Astrocyte (in vitro differentiated cells and primary cell): Measurements from ENCODE around the gene PRR5L. TPM values are rescaled to one million over a fixed set of nuclear protein-coding genes. Genes with fewer than 3 reads are reported as not detected.

ENCODE experiments used
- DNase-seq: peaks from one replicate; pipeline ENCODE4 v3.0.0-alpha.2; 2010; ENCODE audit warnings: low read depth
- FAIRE-seq: peaks from 2 replicates; lab custom pipeline; 2011; peaks lifted over from hg19 to GRCh38; lab: Jason Lieb, UNC
- H2AFZ ChIP-seq: 2 replicates; pipeline ENCODE4 v1.6.0; 2012; ENCODE audit warnings: low read depth, low read length, inconsistent platforms
- H3K27ac ChIP-seq: 2 replicates; pipeline ENCODE4 v1.5.1; 2011; ENCODE audit warnings: low read depth, low read length, inconsistent platforms
- H3K27me3 ChIP-seq: 2 replicates; pipeline ENCODE4 v1.6.0; 2011; ENCODE audit warnings: low read length, inconsistent platforms; ENCODE audit not compliant: insufficient read depth
- H3K36me3 ChIP-seq: 2 replicates; pipeline ENCODE4 v1.5.1; 2011; ENCODE audit warnings: low read length, inconsistent platforms; ENCODE audit not compliant: insufficient read depth
- H3K4me1 ChIP-seq: 2 replicates; pipeline ENCODE4 v1.5.1; 2011; ENCODE audit warnings: low read length, inconsistent platforms; ENCODE audit not compliant: insufficient read depth
- H3K4me2 ChIP-seq: 2 replicates; pipeline ENCODE4 v1.6.0; 2012; ENCODE audit warnings: low read length, inconsistent platforms
- H3K4me3 ChIP-seq: 2 replicates; pipeline ENCODE4 v1.5.1; 2011; ENCODE audit warnings: low read depth, mild to moderate bottlenecking, low read length, inconsistent platforms; ENCODE audit not compliant: insufficient read depth
- H3K79me2 ChIP-seq: 2 replicates; pipeline ENCODE4 v1.6.0; 2012; ENCODE audit warnings: mild to moderate bottlenecking, low read length, inconsistent platforms; ENCODE audit not compliant: insufficient read depth
- H3K9ac ChIP-seq: 2 replicates; pipeline ENCODE4 v1.6.0; 2012; ENCODE audit warnings: mild to moderate bottlenecking, low read length, inconsistent platforms
- H3K9me3 ChIP-seq: 2 replicates; pipeline ENCODE4 v1.5.1; 2012; ENCODE audit warnings: low read depth, mild to moderate bottlenecking, low read length, inconsistent platforms; ENCODE audit not compliant: insufficient read depth
- H4K20me1 ChIP-seq: 2 replicates; pipeline ENCODE4 v1.6.0; 2012; ENCODE audit warnings: low read length, inconsistent platforms; ENCODE audit not compliant: insufficient read depth
- H3K27ac Mint-ChIP-seq: one replicate; pipeline ENCODE4 v1.8.0; 2021; ENCODE audit warnings: mild to moderate bottlenecking, mixed read lengths; ENCODE audit not compliant: unreplicated experiment
- H3K27me3 Mint-ChIP-seq: one replicate; pipeline ENCODE4 v1.8.0; 2021; ENCODE audit warnings: low read depth, mixed read lengths; ENCODE audit not compliant: unreplicated experiment
- H3K36me3 Mint-ChIP-seq: one replicate; pipeline ENCODE4 v1.8.0; 2021; ENCODE audit warnings: low read depth, mixed read lengths; ENCODE audit not compliant: unreplicated experiment
- H3K4me1 Mint-ChIP-seq: one replicate; pipeline ENCODE4 v1.8.0; 2021; ENCODE audit warnings: low read depth, mixed read lengths; ENCODE audit not compliant: unreplicated experiment
- H3K4me3 Mint-ChIP-seq: one replicate; pipeline ENCODE4 v1.8.0; 2021; ENCODE audit warnings: mild to moderate bottlenecking, moderate library complexity, mixed read lengths; ENCODE audit not compliant: unreplicated experiment
- H3K9me3 Mint-ChIP-seq: one replicate; pipeline ENCODE4 v1.8.0; 2021; ENCODE audit warnings: mild to moderate bottlenecking, mixed read lengths; ENCODE audit not compliant: unreplicated experiment
- CTCF ChIP-seq: IDR thresholded peaks from 2 replicates; pipeline ENCODE4 v1.5.1; 2011; ENCODE audit warnings: low read depth, mild to moderate bottlenecking, inconsistent platforms, low read length, moderate library complexity; ENCODE audit not compliant: insufficient read depth
- EZH2 ChIP-seq: IDR thresholded peaks from 2 replicates; pipeline ENCODE4 v1.6.1; 2012; ENCODE audit warnings: mild to moderate bottlenecking, low read length, inconsistent platforms; ENCODE audit not compliant: insufficient read depth
- total RNA-seq: library from RNA; stranded (reverse); gene quantifications from 2 replicates; pipeline ENCODE4 v1.2.1, GENCODE V29; 2021

Gene PRR5L
- total RNA-seq, 1 donor from 2014 or later, result 55.6 TPM

GRCh38 chr11:36312611-36313472 lies 16.8 kb downstream of the PRR5L start:
- Mint-ChIP-seq H3K4me3 (no peak overlapping the region), H3K27ac (no peak overlapping the region), H3K4me1 (peaks cover 29% of the 10 kb centered on the region), H3K9me3 (no peaks in the 10 kb centered on the region), H3K36me3 (no peaks in the 10 kb centered on the region), H3K27me3 (peaks cover 27% of the 10 kb centered on the region)
- Histone ChIP-seq H3K4me1 (peaks cover 16% of the 10 kb centered on the region), H3K9ac (no peak overlapping the region), H3K79me2 (no peaks in the 10 kb centered on the region), H3K27ac (peak overlapping the region; percentile 5), H3K36me3 (no peaks in the 10 kb centered on the region), H3K4me3 (no peak overlapping the region), H3K4me2 (peak overlapping the region; percentile 53), H4K20me1 (no peaks in the 10 kb centered on the region), H3K27me3 (no peaks in the 10 kb centered on the region), H2AFZ (no peak overlapping the region), H3K9me3 (no peaks in the 10 kb centered on the region)
- DNase-seq, result peak; percentile 88
- FAIRE-seq, result peak; percentile 56
- no peak for TF ChIP-seq CTCF
- TF ChIP-seq EZH2, result no peak

GRCh38 chr11:36313750-36314433 lies 17.8 kb downstream of the PRR5L start:
- no peak for FAIRE-seq
- H3K9me3 ChIP-seq, result no peaks in the 10 kb centered on the region
- no peak for TF ChIP-seq CTCF
- TF ChIP-seq EZH2, result no peak

More at GRCh38 chr11:36313750-36314433, 17.8 kb downstream of the PRR5L start:
- DNase-seq, result no peak
- Mint-ChIP-seq H3K4me3 (no peak overlapping the region), H3K9me3 (peaks cover under 1% of the 10 kb centered on the region), H3K27me3 (peaks cover 28% of the 10 kb centered on the region), H3K27ac (no peak overlapping the region), H3K4me1 (peaks cover 23% of the 10 kb centered on the region), H3K36me3 (no peaks in the 10 kb centered on the region)
- H4K20me1 ChIP-seq, result no peaks in the 10 kb centered on the region
- H3K9ac ChIP-seq, result no peak overlapping the region
- H3K27ac ChIP-seq, result no peak overlapping the region
- no peak overlapping the region for H3K4me3 ChIP-seq
- H3K4me1 ChIP-seq, result peaks cover 16% of the 10 kb centered on the region
- no peak overlapping the region for H2AFZ ChIP-seq
- H3K27me3 ChIP-seq, result no peaks in the 10 kb centered on the region
- H3K79me2 ChIP-seq, result no peaks in the 10 kb centered on the region
- H3K36me3 ChIP-seq, result no peaks in the 10 kb centered on the region
- no peak overlapping the region for H3K4me2 ChIP-seq
